ENCODE results near the gene GPR143.

DNA sequence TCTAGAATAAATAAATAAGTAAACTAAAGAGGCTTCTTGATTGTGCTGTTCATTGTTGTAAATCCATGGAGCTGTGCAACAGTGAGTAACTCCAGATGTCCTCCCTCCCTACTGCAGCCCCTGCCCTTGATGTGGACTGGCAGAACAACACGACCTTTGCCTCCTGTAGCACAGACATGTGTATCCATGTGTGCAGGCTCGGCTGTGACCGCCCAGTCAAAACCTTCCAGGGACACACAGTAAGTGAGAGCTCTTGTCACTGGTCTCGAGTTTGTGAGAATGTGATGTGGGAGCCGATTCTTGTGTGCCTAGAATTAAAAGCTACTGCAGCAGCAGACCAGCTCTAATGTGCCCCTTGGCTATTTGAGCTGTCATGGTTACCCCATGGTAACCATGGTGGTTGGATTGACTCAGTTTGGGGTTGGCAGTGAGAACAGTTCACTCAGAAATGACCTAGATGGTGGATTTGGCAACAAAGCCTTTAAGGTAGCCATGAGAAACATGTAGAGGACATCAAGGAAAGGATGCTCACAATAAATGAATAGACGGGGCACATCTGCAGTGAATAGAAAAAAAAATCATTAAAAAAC lies 60.7 kb downstream of the GPR143 start:
- no peak for TF ChIP-seq POLR2AphosphoS5 (IDR thresholded peaks at IDR 0.05; ENCODE audit: low read depth, low read length)
- TF ChIP-seq SIN3A (IDR thresholded peaks at IDR 0.05; ENCODE audit: borderline replicate concordance, insufficient read depth, low read length), result no peak
- TF ChIP-seq, protein P1, sequence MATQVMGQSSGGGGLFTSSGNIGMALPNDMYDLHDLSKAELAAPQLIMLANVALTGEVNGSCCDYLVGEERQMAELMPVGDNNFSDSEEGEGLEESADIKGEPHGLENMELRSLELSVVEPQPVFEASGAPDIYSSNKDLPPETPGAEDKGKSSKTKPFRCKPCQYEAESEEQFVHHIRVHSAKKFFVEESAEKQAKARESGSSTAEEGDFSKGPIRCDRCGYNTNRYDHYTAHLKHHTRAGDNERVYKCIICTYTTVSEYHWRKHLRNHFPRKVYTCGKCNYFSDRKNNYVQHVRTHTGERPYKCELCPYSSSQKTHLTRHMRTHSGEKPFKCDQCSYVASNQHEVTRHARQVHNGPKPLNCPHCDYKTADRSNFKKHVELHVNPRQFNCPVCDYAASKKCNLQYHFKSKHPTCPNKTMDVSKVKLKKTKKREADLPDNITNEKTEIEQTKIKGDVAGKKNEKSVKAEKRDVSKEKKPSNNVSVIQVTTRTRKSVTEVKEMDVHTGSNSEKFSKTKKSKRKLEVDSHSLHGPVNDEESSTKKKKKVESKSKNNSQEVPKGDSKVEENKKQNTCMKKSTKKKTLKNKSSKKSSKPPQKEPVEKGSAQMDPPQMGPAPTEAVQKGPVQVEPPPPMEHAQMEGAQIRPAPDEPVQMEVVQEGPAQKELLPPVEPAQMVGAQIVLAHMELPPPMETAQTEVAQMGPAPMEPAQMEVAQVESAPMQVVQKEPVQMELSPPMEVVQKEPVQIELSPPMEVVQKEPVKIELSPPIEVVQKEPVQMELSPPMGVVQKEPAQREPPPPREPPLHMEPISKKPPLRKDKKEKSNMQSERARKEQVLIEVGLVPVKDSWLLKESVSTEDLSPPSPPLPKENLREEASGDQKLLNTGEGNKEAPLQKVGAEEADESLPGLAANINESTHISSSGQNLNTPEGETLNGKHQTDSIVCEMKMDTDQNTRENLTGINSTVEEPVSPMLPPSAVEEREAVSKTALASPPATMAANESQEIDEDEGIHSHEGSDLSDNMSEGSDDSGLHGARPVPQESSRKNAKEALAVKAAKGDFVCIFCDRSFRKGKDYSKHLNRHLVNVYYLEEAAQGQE (IDR thresholded peaks at IDR 0.05; ENCODE audit: insufficient read depth in 1 of 2, low read depth in 2 of 2, low read length in 2 of 2), result no peak
- no peak for TF ChIP-seq FOXP2 (optimal IDR thresholded peaks at IDR 0.05; ENCODE audit: borderline replicate concordance, extremely low read depth, extremely low read length, insufficient read depth)
- TF ChIP-seq TAF1 (IDR thresholded peaks at IDR 0.05; ENCODE audit: borderline replicate concordance, insufficient read depth, low read length), result no peak

Data from PFSK-1 (cell line).